PC-3 (cell line): ENCODE results near the gene NUPR1. TPM values are rescaled to one million over a fixed set of nuclear protein-coding genes. Genes with fewer than 3 reads are reported as not detected.

ENCODE experiments used
- total RNA-seq: library from RNA; depleted of rRNA; stranded (reverse); fragments of >200 nt; gene quantifications from 2 replicates; pipeline ENCODE4 v1.2.3, GENCODE V29; 2014; rRNA removed

Gene NUPR1
- total RNA-seq, 1 experiment from 2014 or later, result 16.5 TPM

Other genes with a start within 250 kb of the NUPR1 start
- 0.95 and 1.5 TPM in 2 replicates for gene SBK1, start 246.4 kb downstream of the NUPR1 start, total RNA-seq
- 0.17 and 2.5 TPM in 2 replicates for gene NPIPB6, start 175.5 kb downstream of the NUPR1 start, total RNA-seq
- gene EIF3CL, start 135.1 kb downstream of the NUPR1 start, total RNA-seq, result 47.6 and 80.4 TPM in 2 replicates
- not detected in 2 replicates for gene NPIPB7, start 66.6 kb downstream of the NUPR1 start, total RNA-seq
- gene CLN3, start 46.9 kb downstream of the NUPR1 start, total RNA-seq, result 10.7 and 13.3 TPM in 2 replicates
- gene APOBR, start 44.3 kb downstream of the NUPR1 start, total RNA-seq, result 0.04 TPM in 1 of 2 replicates, not detected in the other
- not detected in 2 replicates for gene IL27, start 32.1 kb downstream of the NUPR1 start, total RNA-seq
- 22.3 and 25.9 TPM in 2 replicates for gene SGF29, start 14.9 kb upstream of the NUPR1 start, total RNA-seq
- gene SULT1A2, start 58.1 kb upstream of the NUPR1 start, total RNA-seq, result 0.17 TPM in 1 of 2 replicates, not detected in the other
- 2.9 and 4.7 TPM in 2 replicates for gene SULT1A1, start 71.1 kb upstream of the NUPR1 start, total RNA-seq
- gene NPIPB8, start 99.1 kb upstream of the NUPR1 start, total RNA-seq, result 1.1 TPM in 1 of 2 replicates, not detected in the other
- gene EIF3C, start 172.5 kb upstream of the NUPR1 start, total RNA-seq, result 369 and 630 TPM in 2 replicates
- gene NPIPB9, start 212.8 kb upstream of the NUPR1 start, total RNA-seq, result 1.7 TPM in 1 of 2 replicates, not detected in the other